ENCODE data around the gene S100A10. TPM values are rescaled to one million over a fixed set of nuclear protein-coding genes. Genes with fewer than 3 reads are reported as not detected.

The S100A10 gene
- total and polyA plus RNA-seq, 2 of the 4 experiments (the other 2 are of a cell fraction) = 86.0 to 277 TPM

- no peak overlapping the region for H2AK9ac ChIP-seq (replicated peaks; ENCODE audit: low read depth, low read length, poor library complexity)
- no peaks in the 10 kb centered on the region for H3K79me1 ChIP-seq (ENCODE audit: low read depth in 1 of 2, low read length in 2 of 2)
- in situ Hi-C loops (cut with MboI; ENCODE audit: low sequenced_read_pairs) = loop anchor here (5.0 kb wide), 1 partner anchor 63 kb away; no protein-coding TSS in a partner anchor
- H3K4me1 ChIP-seq (ENCODE audit: control insufficient read depth, insufficient read depth, low read length) = no peaks in the 10 kb centered on the region
- no peak overlapping the region for H2BK20ac ChIP-seq (ENCODE audit: low read depth, low read length)
- no TSS peak for BruUV-seq (replicated peaks)
- H2BK5ac ChIP-seq (ENCODE audit: low read depth, low read length, poor library complexity, severe bottlenecking) = no peak overlapping the region
- DNase-seq (peak; percentile 60), ATAC-seq (ENCODE audit: low read depth) (peak; percentile 96)
- no peak overlapping the region for H3K18ac ChIP-seq (ENCODE audit: low read depth, low read length)
- no peak overlapping the region for H4K5ac ChIP-seq (ENCODE audit: low read depth, low read length)
- H4K91ac ChIP-seq (ENCODE audit: insufficient read depth, low read depth, low read length) = no peak overlapping the region
- no peak overlapping the region for H3K4ac ChIP-seq (ENCODE audit: low read depth, low read length)
- H3K9ac ChIP-seq (ENCODE audit: low read depth, low read length) = no peak overlapping the region
- POLR2A ChIA-PET (ENCODE audit: unreplicated experiment) = no interaction called here
- no peaks in the 10 kb centered on the region for H3K9me3 ChIP-seq (ENCODE audit: control insufficient read depth, insufficient read depth, low read length)
- H3K9me1 ChIP-seq (ENCODE audit: insufficient read depth, low read length) = no peaks in the 10 kb centered on the region
- H3K4me2 ChIP-seq (ENCODE audit: low read depth, low read length) = peak overlapping the region; percentile 23; the same call in 1 of the 2 replicates
- H2BK15ac ChIP-seq (ENCODE audit: low read depth, low read length) = no peak overlapping the region
- H3K14ac ChIP-seq (replicated peaks; ENCODE audit: low read depth, low read length) = no peak overlapping the region
- intact Hi-C loops (cut with micrococcal nuclease) = loop anchor here (1.0 to 10.0 kb wide), 5 partner anchors 33 to 251 kb away; no protein-coding TSS in a partner anchor
- no peak overlapping the region for H3K27ac ChIP-seq (ENCODE audit: insufficient read depth, low read length)
- TF ChIP-seq MXI1 (IDR thresholded peaks at IDR 0.05; ENCODE audit: borderline replicate concordance, low read depth, low read length) (no peak), RAD21 (IDR thresholded peaks at IDR 0.05; ENCODE audit: low read length) (peak; percentile 96), FOS (IDR thresholded peaks at IDR 0.05; ENCODE audit: low read depth, low read length) (no peak), MAFK (IDR thresholded peaks at IDR 0.05; ENCODE audit: low read depth, low read length) (no peak), CEBPB (IDR thresholded peaks at IDR 0.05; ENCODE audit: low read depth, low read length) (no peak), POLR2A (IDR thresholded peaks at IDR 0.05; ENCODE audit: low read depth, low read length) (no peak), RFX5 (IDR thresholded peaks at IDR 0.05; ENCODE audit: low read depth, low read length) (no peak), MAZ (IDR thresholded peaks at IDR 0.05; ENCODE audit: borderline replicate concordance, low read depth, low read length) (no peak), BHLHE40 (IDR thresholded peaks at IDR 0.05; ENCODE audit: low read depth, low read length) (no peak), SMC3 (IDR thresholded peaks at IDR 0.05; ENCODE audit: low read depth, low read length) (peak; percentile 96), CTCF (conservative IDR thresholded peaks at IDR 0.05; ENCODE audit: low read depth, low read length) (peak; percentile 93), NFE2L2 (IDR thresholded peaks at IDR 0.05; ENCODE audit: low read depth, low read length) (no peak), USF2 (IDR thresholded peaks at IDR 0.05; ENCODE audit: low read depth, low read length) (no peak), ELK1 (IDR thresholded peaks at IDR 0.05; ENCODE audit: borderline replicate concordance, low read depth, low read length) (no peak), RCOR1 (IDR thresholded peaks at IDR 0.05; ENCODE audit: insufficient replicate concordance, low read length) (no peak), CHD1 (IDR thresholded peaks at IDR 0.05; ENCODE audit: low read depth, low read length) (no peak)
- peaks cover 7% of the 10 kb centered on the region for H3K27me3 ChIP-seq (ENCODE audit: control insufficient read depth, insufficient read depth, low read length)
- no peak overlapping the region for H3K23ac ChIP-seq (ENCODE audit: low read depth, low read length)
- no peaks in the 10 kb centered on the region for H4K20me1 ChIP-seq (ENCODE audit: insufficient read depth, low read length)
- CTCF ChIA-PET = interaction anchor here (1.0 to 4.0 kb wide), 6 partner anchors 34 to 199 kb away, joined by 3 to 25 read pairs (median 6); no protein-coding TSS in a partner anchor
- H2BK120ac ChIP-seq (ENCODE audit: low read depth, low read length) = no peak overlapping the region
- H3K36me3 ChIP-seq (ENCODE audit: control insufficient read depth, insufficient read depth, low read length) = no peaks in the 10 kb centered on the region
- no peak overlapping the region for H3K4me3 ChIP-seq (ENCODE audit: insufficient read depth, low read depth, low read length)
- WGBS, 2 experiments (ENCODE audit: extremely low coverage in 2 of 2, insufficient read length in 1 of 2) = 0% methylated on average over 2 of the region's 3 CpGs; no CpG with 5 or more reads in 1 of the 2 experiments
- H2AFZ ChIP-seq (replicated peaks; ENCODE audit: low read length, poor library complexity) = no peak overlapping the region
- no peak overlapping the region for H2AK5ac ChIP-seq (ENCODE audit: low read depth, low read length)
- H4K8ac ChIP-seq (ENCODE audit: low read depth in 2 of 2, low read length in 2 of 2) = no peak overlapping the region
- H3K56ac ChIP-seq (ENCODE audit: extremely low read depth, insufficient read depth, low read length) = no peak overlapping the region
- dilution Hi-C loops (cut with HindIII; ENCODE audit: low sequenced_read_pairs, unreplicated experiment) = no loop called here
Measured at GRCh38 chr1:151934048-151934493, 59.6 kb downstream of the S100A10 start.

All from IMR-90 (cell line).